ENCODE measurements around the gene USF3. TPM values are rescaled to one million over a fixed set of nuclear protein-coding genes. Genes with fewer than 3 reads are reported as not detected.
"Not testable (repeated sequence)": the region's sequence is repeated elsewhere in the genome, so short reads cannot be mapped to it uniquely, and the experiment has no call there.

The USF3 gene
- total and polyA plus RNA-seq, 2 of the 8 experiments (the other 6 are each of a cell fraction or from before 2014, with no cell fraction given), result 9.6 to 18.5 TPM

GRCh38 chr3:113636034-113636433 lies 60.4 kb downstream of the USF3 start:
- DNase-seq (ENCODE audit: low read depth in 1 of 2, low spot score in 2 of 2); H3K79me2 ChIP-seq (ENCODE audit: control insufficient read depth in 1 of 2, insufficient read depth in 2 of 2, low read length in 2 of 2); H2AFZ ChIP-seq (ENCODE audit: low read length); H2BK20ac ChIP-seq (ENCODE audit: low read length); H3K9ac ChIP-seq (replicated peaks in 1 of 4; ENCODE audit: extremely low read depth in 1 of 4, low read depth in 3 of 4, low read length in 3 of 4); H2BK15ac ChIP-seq (ENCODE audit: low read length); H3K4me2 ChIP-seq (ENCODE audit: insufficient read depth in 1 of 2, low read depth in 2 of 2, low read length in 2 of 2); H3K4me3 ChIP-seq (ENCODE audit: extremely low read depth in 1 of 4, insufficient read depth in 2 of 4, low read depth in 3 of 4, low read length in 4 of 4); H3K4me1 ChIP-seq (replicated peaks in 1 of 4; ENCODE audit: control insufficient read depth in 3 of 4, insufficient read depth in 4 of 4, low read length in 3 of 4); POLR2A ChIA-PET (ENCODE audit: partially characterized antibody); H3K36me3 ChIP-seq (ENCODE audit: control insufficient read depth in 2 of 4, insufficient read depth in 4 of 4, low read length in 3 of 4); H4K91ac ChIP-seq (replicated peaks; ENCODE audit: insufficient read length, low read length); H3K4ac ChIP-seq (replicated peaks; ENCODE audit: insufficient read length, low read depth, low read length); H3K27me3 ChIP-seq (replicated peaks in 1 of 4; ENCODE audit: control insufficient read depth in 3 of 4, extremely low read depth in 1 of 4, insufficient read depth in 3 of 4, low read length in 3 of 4); H2BK5ac ChIP-seq (ENCODE audit: low read depth, low read length); H3K14ac ChIP-seq (ENCODE audit: insufficient read length); H4K8ac ChIP-seq (ENCODE audit: extremely low read depth, insufficient read depth, low read length); H3K27ac ChIP-seq (ENCODE audit: low read depth, low read length); H3K23me2 ChIP-seq (ENCODE audit: low read depth, low read length); H2AK5ac ChIP-seq (ENCODE audit: low read depth, low read length); H3K79me1 ChIP-seq (ENCODE audit: low read depth, low read length); H2BK120ac ChIP-seq (replicated peaks; ENCODE audit: low read depth, low read length); H4K5ac ChIP-seq (ENCODE audit: insufficient read length, low read depth, low read length); H4K20me1 ChIP-seq (replicated peaks in 1 of 2; ENCODE audit: control insufficient read depth in 1 of 2, insufficient read depth in 2 of 2, low read length in 2 of 2); H2BK12ac ChIP-seq (ENCODE audit: low read depth, low read length); H3K9me3 ChIP-seq (ENCODE audit: insufficient read depth in 2 of 2, low read depth in 1 of 2, low read length in 1 of 2); H3K18ac ChIP-seq (ENCODE audit: extremely low read depth, low read length); H3K56ac ChIP-seq (replicated peaks; ENCODE audit: insufficient read length, low read depth, low read length); H3K23ac ChIP-seq (ENCODE audit: insufficient read length); FAIRE-seq: not testable (repeated sequence)
- CTCF ChIA-PET (ENCODE audit: partially characterized antibody), result interaction anchor here (0.6 to 1.7 kb wide), 4 partner anchors 9 to 236 kb away, joined by 3 to 6 read pairs (median 4); no protein-coding TSS in a partner anchor
- 94% methylated on average over 7 of the region's 7 CpGs; no CpG with 5 or more reads in 1 of the 2 experiments for WGBS, 2 experiments (ENCODE audit: extremely low coverage in 1 of 2, insufficient coverage in 1 of 2, insufficient read length in 1 of 2, insufficient replicate concordance in 2 of 2, low coverage in 1 of 2, low lambda C conversion rate in 2 of 2, missing lambda C conversion rate in 1 of 2)

All from H1 (cell line).